Measurements from ENCODE around the gene PTPRK. TPM values are rescaled to one million over a fixed set of nuclear protein-coding genes. Genes with fewer than 3 reads are reported as not detected.

Gene PTPRK
- total RNA-seq, result 43.0 TPM
- long read RNA-seq, partial matches to known transcripts, result 23 of 41 reads
- long read RNA-seq, other reads (novel, unspliced or antisense), result 16 of 41 reads

DNA sequence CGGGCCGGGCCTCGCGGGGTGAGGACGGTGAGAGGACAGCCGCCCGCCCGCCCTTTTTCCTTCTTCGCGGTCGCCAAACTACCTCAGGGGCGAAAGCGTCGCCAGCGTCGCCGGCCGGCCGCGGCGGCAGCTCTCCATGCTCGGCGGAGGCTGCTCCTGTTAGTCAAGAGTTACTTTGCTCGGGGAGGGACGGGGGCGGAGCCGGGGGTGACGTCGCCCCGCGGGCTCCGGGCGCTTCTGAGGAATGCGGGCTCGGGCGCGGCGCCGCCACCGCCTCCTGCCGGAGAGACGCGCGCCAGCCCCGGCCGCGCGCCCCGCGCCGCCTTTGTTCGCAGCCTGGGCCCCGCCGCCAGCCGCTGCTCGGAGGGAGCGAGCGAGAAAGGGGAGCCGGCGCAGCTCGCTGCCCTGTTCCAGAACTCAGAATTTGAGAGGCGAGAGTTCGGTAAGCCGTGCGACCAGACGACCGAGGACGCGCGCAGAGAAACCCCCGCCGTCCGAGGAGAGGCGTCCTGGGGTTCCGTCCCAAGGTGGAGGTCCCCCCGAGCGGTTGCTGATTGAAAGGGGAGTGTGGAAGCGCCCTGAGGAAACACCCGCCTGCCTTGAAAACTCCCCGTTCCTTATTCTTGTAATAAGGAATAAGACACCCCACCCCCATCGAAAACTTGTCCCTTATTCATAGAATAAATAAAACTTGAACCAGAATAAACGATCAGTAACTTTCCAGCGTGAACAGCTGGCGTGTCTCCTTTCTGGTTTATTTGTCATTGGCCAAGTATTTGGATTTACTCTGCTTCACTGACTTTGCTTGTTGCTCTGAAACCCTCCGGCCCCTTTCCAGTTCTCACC lies at the start of gene PTPRK:
PTPRK (minus strand) TSS at position 164 of the 846 bp plus-strand sequence. CDS start 241 bp downstream, outside the sequence.
- ATAC-seq (peak; percentile 93), DNase-seq (peak; percentile 97)
- intact Hi-C loops (cut with micrococcal nuclease), result no loop called here

DNA sequence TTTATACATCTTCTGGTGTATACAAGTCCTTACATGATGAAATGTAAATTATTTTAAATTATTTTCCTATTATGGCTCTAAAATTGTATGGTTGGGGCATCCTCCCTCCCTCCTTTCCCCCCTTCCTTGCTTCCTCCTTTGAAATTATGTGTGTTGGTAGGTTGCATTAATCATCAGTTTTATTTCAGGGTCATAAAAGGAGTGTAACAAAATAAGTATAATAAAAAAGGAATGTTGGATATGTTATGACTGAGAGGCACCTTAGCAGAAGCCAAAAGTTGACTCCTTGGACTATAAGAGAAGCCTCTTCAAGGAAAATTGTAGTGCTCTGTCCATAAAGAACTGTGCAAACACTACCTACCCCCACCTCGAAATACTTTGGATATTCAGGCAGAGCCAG lies 46.6 kb upstream of the PTPRK start:
- intact Hi-C loops (cut with micrococcal nuclease), result no loop called here
- DNase-seq (no peak), ATAC-seq (no peak)

DNA sequence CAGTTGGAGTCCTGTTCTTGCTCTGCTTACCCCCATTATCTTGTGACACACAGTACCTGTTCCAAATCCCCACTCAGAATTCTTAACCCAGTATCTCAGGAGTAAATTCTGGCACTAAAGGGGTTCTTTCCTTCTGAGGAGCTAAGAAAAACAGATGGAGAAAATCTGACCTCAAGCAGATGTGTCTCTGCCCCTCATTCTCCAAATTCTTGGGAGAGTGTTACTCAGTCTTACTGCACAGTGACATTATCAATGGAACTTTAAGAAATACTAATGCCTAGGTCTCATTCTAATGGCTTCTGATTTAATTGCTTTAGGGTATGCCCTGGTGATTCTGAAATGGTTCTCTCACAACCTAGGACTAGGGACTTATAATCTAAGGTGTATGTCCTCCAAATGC lies 40.6 kb upstream of the PTPRK start:
- DNase-seq, result no peak
- intact Hi-C loops (cut with micrococcal nuclease), result no loop called here
- no peak for ATAC-seq

DNA sequence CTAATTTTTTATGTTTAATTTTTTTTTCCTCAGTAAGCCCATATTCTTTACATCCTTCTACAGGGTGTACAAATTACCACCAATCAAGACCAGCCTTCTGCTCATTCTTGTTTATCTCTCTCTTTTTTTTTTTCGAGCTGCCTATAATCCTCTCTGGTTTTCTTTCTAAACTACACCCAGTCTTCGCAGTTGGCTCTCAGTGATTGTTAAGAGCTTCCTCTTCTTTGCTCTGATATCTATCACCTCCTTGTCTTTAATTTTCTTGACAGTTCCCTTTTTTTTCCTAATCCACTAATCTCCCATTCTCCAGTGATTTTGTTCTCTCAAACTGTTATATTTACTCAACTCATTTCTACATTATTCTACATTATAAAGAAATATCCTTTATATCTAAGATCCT lies 38.5 kb upstream of the PTPRK start:
- ATAC-seq, result no peak
- intact Hi-C loops (cut with micrococcal nuclease), result no loop called here
- no peak for DNase-seq

DNA sequence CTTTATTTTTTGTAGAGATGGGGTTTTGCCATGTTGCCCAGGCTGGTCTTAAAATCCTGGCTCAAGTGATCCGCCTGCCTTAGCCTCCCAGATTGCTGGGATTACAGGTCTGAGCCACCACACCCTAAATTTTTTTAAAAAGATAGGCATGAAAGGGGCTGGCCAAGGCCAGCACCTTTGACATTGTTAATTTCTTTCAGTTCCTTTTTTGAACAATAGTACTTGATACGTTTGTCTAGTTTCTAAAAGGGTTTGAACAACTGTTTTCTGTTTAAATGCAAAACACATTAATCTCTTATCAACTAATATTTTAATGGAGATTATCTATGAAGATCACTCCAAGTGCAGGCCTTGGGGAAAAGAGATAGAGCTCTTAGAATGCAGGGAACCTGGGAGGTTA lies 37.6 kb upstream of the PTPRK start:
- intact Hi-C loops (cut with micrococcal nuclease), result no loop called here
- ATAC-seq, result no peak
- DNase-seq, result no peak

DNA sequence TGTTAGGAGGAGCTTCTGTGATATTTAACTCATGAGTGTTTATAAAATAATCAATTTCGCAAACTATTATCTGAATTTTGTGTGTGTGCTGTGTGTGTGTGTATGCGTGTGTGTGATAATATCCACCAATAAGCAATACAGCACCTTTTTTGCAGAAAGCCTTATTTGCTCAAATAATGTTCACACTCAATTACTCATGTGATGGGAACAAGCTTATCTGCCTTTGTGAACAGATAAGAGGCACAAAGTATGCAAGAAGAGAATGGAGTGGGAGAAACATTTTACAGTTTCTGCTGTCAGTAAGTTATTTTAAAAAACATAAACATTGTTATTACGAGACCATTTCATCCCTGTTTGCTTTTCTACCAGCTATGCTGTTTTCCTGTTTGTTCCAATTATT lies 36.7 kb upstream of the PTPRK start:
- intact Hi-C loops (cut with micrococcal nuclease), result no loop called here
- DNase-seq (no peak), ATAC-seq (no peak)

DNA sequence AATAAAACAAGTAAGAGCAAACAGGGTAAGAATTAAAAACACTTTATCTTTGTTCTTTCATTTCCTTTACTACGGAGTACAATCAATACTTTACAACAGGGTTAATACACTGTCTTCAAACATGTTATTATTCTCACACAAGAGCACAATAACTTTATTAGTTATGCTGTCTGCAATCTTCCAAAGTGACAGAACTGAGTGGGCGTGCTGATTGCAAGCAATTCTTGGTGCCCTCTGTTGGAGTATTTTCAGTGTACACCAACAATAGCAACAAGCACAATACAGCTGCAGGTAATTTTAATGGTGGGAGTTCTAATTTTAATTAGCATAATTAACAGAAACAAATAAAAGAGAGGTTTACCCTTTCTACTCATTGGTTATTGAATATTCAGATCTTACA lies 33.9 kb upstream of the PTPRK start:
- intact Hi-C loops (cut with micrococcal nuclease), result no loop called here
- ATAC-seq, result peak; percentile 69
- DNase-seq, result no peak

DNA sequence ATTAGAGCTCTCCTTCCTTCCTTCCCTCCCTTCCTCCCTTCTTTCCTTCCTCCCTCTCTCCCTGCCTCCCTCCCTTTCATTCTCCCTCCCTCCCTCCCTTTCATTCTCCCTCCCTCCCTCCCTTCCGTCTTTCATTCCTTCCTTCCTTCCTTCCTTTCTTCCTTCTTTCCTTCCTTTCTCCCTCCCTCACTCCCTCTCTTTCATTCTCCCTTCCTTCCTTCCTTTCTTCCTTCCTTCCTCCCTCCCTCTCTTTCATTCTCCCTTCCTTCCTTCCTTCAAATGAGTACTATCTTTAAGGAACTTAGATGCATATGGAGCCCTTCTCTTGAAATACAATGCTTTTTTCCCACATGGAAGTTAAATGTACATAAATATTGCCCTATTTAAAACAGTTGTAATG lies 20.9 kb upstream of the PTPRK start:
- no peak for DNase-seq
- intact Hi-C loops (cut with micrococcal nuclease), result no loop called here
- no peak for ATAC-seq

DNA sequence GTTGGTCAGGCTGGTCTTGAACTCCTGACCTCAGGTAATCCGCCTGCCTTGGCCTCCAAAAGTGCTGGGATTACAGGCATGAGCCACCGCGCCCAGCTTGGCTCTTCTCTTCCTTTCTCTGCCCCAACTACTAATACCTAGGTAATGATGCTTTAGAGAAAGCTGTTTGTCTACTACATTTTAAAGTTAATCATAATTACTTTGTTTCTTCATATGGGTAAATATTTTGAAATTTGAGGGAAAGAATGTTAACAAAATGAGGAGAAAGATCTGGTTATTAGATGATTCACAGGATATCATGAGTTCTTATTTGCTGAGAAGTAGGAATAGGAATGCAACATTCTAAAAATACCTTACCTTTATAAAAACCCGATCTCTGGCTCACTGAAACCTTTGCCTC lies 18.4 kb upstream of the PTPRK start:
- no peak for DNase-seq
- intact Hi-C loops (cut with micrococcal nuclease), result no loop called here
- ATAC-seq, result no peak

DNA sequence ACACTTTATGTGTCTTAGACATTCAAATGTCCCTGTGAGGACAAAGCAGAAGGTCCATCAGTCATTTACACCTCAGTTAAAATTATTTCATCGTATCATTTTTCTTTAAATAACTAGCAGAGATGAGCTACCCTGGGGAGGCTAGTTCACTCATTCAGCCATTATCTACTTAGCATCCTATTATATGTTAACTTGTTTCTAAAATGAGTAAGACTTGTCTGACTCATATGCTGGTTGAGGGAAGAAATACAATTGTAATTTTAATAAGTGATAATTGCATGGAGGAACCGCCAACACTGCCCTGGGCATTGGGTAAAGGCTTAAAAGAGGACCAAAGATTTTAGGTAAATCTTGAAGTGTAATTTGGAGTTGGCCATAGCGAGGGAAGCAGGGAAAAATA lies 12.4 kb upstream of the PTPRK start:
- intact Hi-C loops (cut with micrococcal nuclease), result no loop called here
- DNase-seq, result no peak
- ATAC-seq, result no peak

DNA sequence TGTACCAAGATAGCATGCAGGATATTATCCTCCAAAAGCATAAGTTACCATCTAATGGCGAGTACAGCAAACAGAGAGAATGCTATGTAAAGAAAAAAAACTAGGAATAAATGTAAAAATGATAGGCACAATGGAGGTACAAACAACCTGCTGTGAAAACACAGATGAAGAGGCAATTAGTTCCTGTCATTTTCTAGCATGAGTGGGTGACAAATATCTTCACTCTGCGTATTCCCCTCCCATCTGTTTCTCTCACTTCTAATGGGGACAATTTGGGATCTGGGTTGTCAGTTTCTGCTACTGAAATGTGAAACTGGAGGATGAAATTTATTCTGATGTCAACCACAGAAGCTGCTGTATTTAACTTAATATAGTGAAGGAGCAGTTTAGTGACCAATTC lies 11.7 kb upstream of the PTPRK start:
- ATAC-seq, result no peak
- intact Hi-C loops (cut with micrococcal nuclease), result no loop called here
- no peak for DNase-seq

- ATAC-seq (no peak), DNase-seq (no peak)
These were observed 11.3 kb upstream of the PTPRK start for GRCh38 chr6:128531696-128532095.

DNA sequence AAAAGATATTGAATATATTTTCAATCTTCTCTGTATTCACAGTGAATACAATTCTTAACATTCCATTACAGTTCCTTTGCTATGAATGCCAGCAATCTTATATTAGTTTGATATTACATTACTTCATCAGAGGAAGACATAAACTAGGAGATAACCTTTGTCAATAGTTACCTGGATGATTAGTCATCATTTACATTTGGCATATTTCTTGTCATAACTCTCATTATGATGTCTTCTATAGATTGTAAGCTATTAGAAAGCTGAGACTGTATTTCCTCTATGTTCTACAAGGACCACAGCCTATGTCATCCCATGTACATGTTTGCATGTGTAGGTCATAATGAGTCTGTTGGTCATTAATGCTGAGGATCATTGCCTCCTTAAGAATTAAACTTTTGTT lies 7.8 kb upstream of the PTPRK start:
- ATAC-seq (no peak), DNase-seq (no peak)
- intact Hi-C loops (cut with micrococcal nuclease), result no loop called here

More at GRCh38 chr6:128531696-128532095, 11.3 kb upstream of the PTPRK start:
- intact Hi-C loops (cut with micrococcal nuclease), result no loop called here

DNA sequence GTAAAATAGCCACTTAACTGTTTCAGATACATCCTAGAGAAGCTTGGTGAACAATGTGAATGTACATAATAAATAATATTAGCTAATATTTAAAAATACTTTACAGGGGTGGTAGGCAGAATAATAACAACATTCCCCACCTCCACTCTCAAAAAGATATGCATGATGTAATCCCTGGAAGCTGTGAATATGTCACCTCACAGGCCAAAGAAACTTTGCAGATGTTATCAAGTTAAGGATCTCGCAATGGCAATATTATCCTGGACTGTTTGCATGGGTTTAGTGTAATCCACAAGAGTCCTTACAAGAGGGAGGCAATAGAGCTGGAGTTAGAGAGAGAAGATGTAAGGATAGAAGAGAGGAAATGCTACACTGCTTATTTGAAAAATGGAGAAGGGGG lies 7.0 kb upstream of the PTPRK start:
- DNase-seq, result no peak
- intact Hi-C loops (cut with micrococcal nuclease), result no loop called here
- ATAC-seq, result no peak

- intact Hi-C loops (cut with micrococcal nuclease), result no loop called here
These were observed 5.9 kb upstream of the PTPRK start for GRCh38 chr6:128526152-128526914.

DNA sequence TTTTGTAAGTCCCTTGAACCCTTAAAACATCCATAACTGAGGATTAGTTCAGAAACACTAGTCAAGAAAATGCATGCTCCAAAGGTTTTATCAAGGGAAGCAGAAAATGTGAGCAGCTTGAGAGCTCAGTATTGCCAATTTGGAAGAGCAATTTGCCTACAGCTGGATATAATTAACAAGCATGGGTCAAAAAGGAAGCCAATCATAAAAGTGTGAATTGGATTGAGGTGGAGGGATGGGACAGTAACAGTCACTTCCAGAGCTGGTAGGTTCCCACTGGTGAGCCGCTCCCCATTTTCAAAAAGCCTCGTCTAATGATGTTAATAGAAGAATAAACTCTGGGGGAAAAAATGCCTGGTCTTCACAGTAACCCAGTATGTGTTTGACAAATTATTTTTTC lies 5.0 kb upstream of the PTPRK start:
- intact Hi-C loops (cut with micrococcal nuclease), result no loop called here
- no peak for DNase-seq
- ATAC-seq, result no peak

More at GRCh38 chr6:128526152-128526914, 5.9 kb upstream of the PTPRK start:
- ATAC-seq, result no peak
- DNase-seq, result no peak

DNA sequence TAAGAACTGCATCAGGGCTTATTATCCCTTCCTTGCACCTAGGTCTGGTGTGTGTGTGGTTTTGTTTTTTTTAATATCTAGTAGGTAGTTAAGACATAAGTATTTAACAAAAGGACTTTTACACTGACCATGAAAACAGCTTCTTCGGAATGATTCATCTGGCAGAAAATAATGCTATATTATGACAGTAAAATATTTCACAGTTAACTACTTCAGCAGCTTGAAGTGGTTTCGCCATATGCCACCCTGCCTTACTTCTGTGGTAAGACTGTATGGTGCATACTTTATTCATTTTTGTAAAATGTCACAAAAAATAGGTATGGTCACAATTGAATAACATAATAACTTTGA lies 858 bp upstream of the PTPRK start:
- intact Hi-C loops (cut with micrococcal nuclease), result no loop called here
- ATAC-seq (no peak), DNase-seq (no peak)

- DNase-seq (peak; percentile 79), ATAC-seq (peak; percentile 66)
- intact Hi-C loops (cut with micrococcal nuclease), result no loop called here
These were observed 416 bp downstream of the PTPRK start for GRCh38 chr6:128519931-128520435.

DNA sequence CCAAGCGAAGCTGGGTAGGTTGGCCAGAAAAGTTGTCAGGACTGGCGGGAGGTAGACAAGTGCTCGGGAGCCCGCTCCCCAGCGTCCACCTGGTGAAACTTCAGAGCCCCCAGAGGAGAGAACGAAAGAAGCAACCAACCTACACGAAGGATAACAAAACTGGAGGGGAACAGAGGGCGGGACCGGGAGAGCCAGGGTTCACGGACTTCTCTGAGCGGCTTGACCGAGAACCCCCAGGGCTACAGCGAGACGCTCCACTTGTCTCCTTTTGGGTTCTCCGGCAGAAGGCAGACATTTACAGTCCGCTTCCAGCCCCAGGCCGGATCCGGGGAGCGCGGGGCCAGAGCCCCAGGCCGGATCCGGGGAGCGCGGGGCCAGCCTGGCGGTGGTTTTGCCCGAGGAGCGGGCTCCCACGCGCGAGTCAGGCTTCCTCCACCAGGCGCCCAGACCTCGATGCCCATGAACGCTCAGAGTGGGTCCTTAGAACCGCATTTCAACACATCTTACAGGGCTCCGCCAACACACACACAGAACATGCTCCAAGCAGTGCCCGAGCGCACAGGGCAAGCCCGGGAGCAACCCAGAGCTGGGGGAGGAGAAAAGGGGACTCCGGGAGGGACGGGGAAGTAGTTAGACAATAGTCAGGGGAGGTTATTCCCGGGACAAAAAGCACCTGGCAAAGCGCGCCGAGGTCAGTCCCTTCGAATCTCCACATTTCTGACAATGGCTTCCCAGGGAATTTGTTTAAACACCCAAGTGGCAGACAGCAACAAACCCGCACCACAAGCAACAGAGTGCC lies 1.1 kb downstream of the PTPRK start:
- ATAC-seq, result peak; percentile 58

More for the DNA sequence above, 1.1 kb downstream of the PTPRK start:
- intact Hi-C loops (cut with micrococcal nuclease), result no loop called here
- DNase-seq, result peak; percentile 61

All from left ventricle myocardium superior (tissue), 1 donor.